Stimulated activated CD4-positive, alpha-beta T cell treated with anti-CD3 and anti-CD28 coated beads, Interleukin-4, amount 100 ng/mL, for 48 hours (primary cell): ENCODE results near the gene TMEM63B.
"Not testable (repeated sequence)": the region's sequence is repeated elsewhere in the genome, so short reads cannot be mapped to it uniquely, and the experiment has no call there.

Source experiments
- DNase-seq, 2 donors: peaks; one replicate each; pipeline ENCODE4 v3.0.0-alpha.2; 2020; ENCODE audit warnings: low read depth in 2 of 2

TMEM63B gene

GRCh38 chr6:44171899-44172546 is 44.7 kb downstream of the TMEM63B start:
- peak in 1 of 2 donors; percentile 34 for DNase-seq

- peak; percentile 78 to 84 for DNase-seq
Measured at GRCh38 chr6:44172731-44173500, 45.6 kb downstream of the TMEM63B start.

DNA sequence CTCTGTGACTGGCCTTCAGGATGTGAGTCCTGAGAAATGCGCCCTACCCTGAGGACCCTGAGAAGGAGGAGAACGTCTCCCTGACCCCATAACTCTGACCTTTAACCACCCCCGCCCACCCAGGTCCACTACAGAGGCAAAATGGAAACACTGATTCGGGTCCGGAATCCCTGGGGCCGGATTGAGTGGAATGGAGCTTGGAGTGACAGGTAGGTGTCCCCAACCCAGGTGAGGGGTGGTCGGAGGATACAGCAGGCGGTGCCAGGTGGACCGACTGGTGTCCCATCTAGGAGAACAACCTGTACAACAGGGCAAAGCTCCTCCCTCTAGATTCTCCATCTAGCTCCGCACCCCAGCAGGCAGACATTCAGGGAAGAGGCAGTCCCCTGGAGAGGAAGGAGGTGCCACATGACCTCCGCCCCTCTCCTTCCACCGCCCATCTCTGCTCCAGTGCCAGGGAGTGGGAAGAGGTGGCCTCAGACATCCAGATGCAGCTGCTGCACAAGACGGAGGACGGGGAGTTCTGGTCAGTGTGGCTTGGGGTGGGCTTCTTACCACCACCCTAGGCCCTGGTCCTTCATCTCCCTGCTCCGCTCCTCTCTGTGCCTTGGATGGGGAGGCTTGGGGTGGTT is 48.9 kb downstream of the TMEM63B start:
- DNase-seq, result no peak

DNA sequence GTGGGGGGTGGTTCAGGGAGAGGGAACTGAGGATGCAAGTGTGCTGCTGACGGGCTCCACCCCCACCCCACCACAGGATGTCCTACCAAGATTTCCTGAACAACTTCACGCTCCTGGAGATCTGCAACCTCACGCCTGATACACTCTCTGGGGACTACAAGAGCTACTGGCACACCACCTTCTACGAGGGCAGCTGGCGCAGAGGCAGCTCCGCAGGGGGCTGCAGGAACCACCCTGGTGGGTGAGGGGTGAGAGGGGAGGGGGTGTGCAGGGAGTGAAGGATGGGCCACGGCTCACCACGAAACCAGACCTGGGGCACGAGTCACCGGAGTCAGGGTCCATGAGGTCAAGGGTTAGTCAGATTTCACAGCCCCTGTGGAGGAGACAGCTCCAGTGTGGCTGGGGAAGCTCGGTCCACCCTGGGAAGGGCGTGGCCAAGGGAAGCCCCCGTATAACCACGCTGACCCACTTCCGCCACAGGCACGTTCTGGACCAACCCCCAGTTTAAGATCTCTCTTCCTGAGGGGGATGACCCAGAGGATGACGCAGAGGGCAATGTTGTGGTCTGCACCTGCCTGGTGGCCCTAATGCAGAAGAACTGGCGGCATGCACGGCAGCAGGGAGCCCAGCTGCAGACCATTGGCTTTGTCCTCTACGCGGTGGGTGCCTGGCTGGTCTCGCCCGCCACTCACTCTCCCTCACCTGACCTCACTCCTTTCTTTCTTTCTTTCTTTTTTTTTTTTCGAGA is 49.6 kb downstream of the TMEM63B start:
- no peak for DNase-seq

- DNase-seq, result no peak
Measured at GRCh38 chr6:44177691-44178423, 50.5 kb downstream of the TMEM63B start.

GRCh38 chr6:44178424-44179071 is 51.2 kb downstream of the TMEM63B start:
- DNase-seq, result no peak

- no peak for DNase-seq
Measured at GRCh38 chr6:44179072-44179536, 51.8 kb downstream of the TMEM63B start.

GRCh38 chr6:44179648-44180047 is 52.3 kb downstream of the TMEM63B start:
- no peak for DNase-seq

GRCh38 chr6:44180406-44180805 is 53.1 kb downstream of the TMEM63B start:
- DNase-seq, result no peak

GRCh38 chr6:44180886-44181285 is 53.5 kb downstream of the TMEM63B start:
- DNase-seq, result no peak

GRCh38 chr6:44181784-44182183 is 54.4 kb downstream of the TMEM63B start:
- not testable (repeated sequence) for DNase-seq

DNA sequence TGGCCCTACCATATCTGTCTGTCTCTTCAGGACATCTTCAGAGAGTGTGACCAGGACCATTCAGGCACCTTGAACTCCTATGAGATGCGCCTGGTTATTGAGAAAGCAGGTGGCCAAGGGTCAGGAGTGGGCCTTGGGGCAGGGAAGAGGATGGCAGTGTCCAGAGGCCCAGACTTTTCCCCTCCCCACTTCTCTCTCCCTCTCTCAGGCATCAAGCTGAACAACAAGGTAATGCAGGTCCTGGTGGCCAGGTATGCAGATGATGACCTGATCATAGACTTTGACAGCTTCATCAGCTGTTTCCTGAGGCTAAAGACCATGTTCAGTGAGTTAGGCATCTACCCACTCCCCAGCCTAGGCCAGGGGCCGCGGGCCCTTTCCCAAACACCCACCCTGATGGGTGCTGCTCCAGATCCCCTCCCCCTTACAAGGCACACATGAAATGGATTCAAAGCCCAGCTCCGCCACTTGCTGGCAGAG is 55.6 kb downstream of the TMEM63B start:
- no peak for DNase-seq

GRCh38 chr6:44183783-44184182 is 56.4 kb downstream of the TMEM63B start:
- no peak for DNase-seq

GRCh38 chr6:44185356-44185755 is 58.0 kb downstream of the TMEM63B start:
- DNase-seq, result not testable (repeated sequence)

GRCh38 chr6:44185953-44186634 is 58.7 kb downstream of the TMEM63B start:
- no peak for DNase-seq

DNA sequence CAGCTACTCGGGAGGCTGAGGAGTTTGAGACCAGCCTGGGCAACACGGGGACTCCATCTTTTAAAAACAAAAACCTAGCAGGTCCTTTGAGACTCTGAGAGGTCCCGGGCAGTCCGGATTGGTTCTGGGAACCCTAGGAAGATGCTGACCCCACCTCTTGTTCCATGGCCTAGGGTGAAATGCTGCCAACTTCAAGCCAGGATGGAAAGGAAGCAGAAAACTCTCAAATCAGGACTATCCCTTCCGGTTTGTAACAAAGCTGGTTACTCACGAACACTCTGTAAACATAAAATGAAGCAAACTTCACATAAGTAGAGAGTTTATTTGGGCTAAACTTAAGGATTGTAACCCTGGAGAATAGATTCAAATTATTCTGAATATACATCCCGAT is 59.3 kb downstream of the TMEM63B start:
- DNase-seq, result no peak

- no peak for DNase-seq
Measured at GRCh38 chr6:44188819-44189218, 61.5 kb downstream of the TMEM63B start.

DNA sequence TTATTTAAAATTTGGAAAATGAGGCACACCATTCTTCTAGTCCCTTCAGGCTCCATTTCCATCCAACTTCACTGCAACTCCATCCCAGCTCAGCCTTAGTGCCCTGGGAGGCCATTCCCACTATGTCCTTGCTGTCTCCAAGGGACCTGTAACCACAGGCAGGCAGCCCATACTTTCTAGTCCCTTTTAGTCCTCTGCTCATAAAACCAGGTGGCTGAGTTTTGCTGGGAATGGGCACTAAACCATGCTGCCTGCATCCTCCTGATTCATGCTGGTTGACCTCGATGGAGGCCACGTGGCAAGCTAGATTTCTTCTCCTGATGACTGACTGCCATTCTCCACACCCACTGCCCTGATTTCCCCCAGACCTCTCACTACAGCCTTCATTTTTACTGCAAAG is 61.9 kb downstream of the TMEM63B start:
- no peak for DNase-seq

GRCh38 chr6:44190715-44191114 is 63.4 kb downstream of the TMEM63B start:
- DNase-seq, result no peak

GRCh38 chr6:44192428-44193041 is 65.2 kb downstream of the TMEM63B start:
- DNase-seq, result no peak
